ENCODE measurements around the gene NCOA1.

Gene NCOA1

GRCh38 chr2:24702800-24703199, 211.7 kb downstream of the NCOA1 start:
- peak; percentile 56 for DNase-seq (ENCODE audit: low spot score)

GRCh38 chr2:24704692-24705091, 213.6 kb downstream of the NCOA1 start:
- DNase-seq (ENCODE audit: low spot score), result no peak

- no peak for DNase-seq (ENCODE audit: low spot score)
Observed at GRCh38 chr2:24707143-24707542, 216.1 kb downstream of the NCOA1 start.

- DNase-seq (ENCODE audit: low spot score), result no peak
Observed at GRCh38 chr2:24708537-24709152, 217.6 kb downstream of the NCOA1 start.

- DNase-seq (ENCODE audit: low spot score), result no peak
Observed at GRCh38 chr2:24710806-24711205, 219.8 kb downstream of the NCOA1 start.

- no peak for DNase-seq (ENCODE audit: low spot score)
Observed at GRCh38 chr2:24711865-24712264, 220.8 kb downstream of the NCOA1 start.

GRCh38 chr2:24712296-24712695, 221.2 kb downstream of the NCOA1 start:
- DNase-seq (ENCODE audit: low spot score), result no peak

GRCh38 chr2:24717263-24717951, 226.4 kb downstream of the NCOA1 start:
- no peak for DNase-seq (ENCODE audit: low spot score)

GRCh38 chr2:24720310-24720709, 229.3 kb downstream of the NCOA1 start:
- no peak for DNase-seq (ENCODE audit: low spot score)

GRCh38 chr2:24721470-24721869, 230.4 kb downstream of the NCOA1 start:
- DNase-seq (ENCODE audit: low spot score), result peak; percentile 49

- DNase-seq (ENCODE audit: low spot score), result no peak
Observed at GRCh38 chr2:24722141-24722790, 231.2 kb downstream of the NCOA1 start.

GRCh38 chr2:24723191-24723590, 232.1 kb downstream of the NCOA1 start:
- DNase-seq (ENCODE audit: low spot score), result no peak

- no peak for DNase-seq (ENCODE audit: low spot score)
Observed at GRCh38 chr2:24723665-24724064, 232.6 kb downstream of the NCOA1 start.

GRCh38 chr2:24724111-24724775, 233.2 kb downstream of the NCOA1 start:
- DNase-seq (ENCODE audit: low spot score), result no peak

GRCh38 chr2:24725956-24726355, 234.9 kb downstream of the NCOA1 start:
- DNase-seq (ENCODE audit: low spot score), result no peak

GRCh38 chr2:24730481-24730880, 239.4 kb downstream of the NCOA1 start:
- no peak for DNase-seq (ENCODE audit: low spot score)

- no peak for DNase-seq (ENCODE audit: low spot score)
Observed at GRCh38 chr2:24731040-24731439, 240.0 kb downstream of the NCOA1 start.

GRCh38 chr2:24731923-24732322, 240.9 kb downstream of the NCOA1 start:
- no peak for DNase-seq (ENCODE audit: low spot score)

- DNase-seq (ENCODE audit: low spot score), result no peak
Observed at GRCh38 chr2:24734741-24735140, 243.7 kb downstream of the NCOA1 start.

GRCh38 chr2:24739354-24740025, 248.4 kb downstream of the NCOA1 start:
- DNase-seq (ENCODE audit: low spot score), result no peak

GRCh38 chr2:24740142-24740541, 249.1 kb downstream of the NCOA1 start:
- DNase-seq (ENCODE audit: low spot score), result no peak

- DNase-seq (ENCODE audit: low spot score), result no peak
Observed at GRCh38 chr2:24742730-24743129, 251.7 kb downstream of the NCOA1 start.

All from AG08396 (cell line).